ENCODE data around the gene C7.
"Not testable (repeated sequence)": the region's sequence is repeated elsewhere in the genome, so short reads cannot be mapped to it uniquely, and the experiment has no call there.

C7 gene

DNA sequence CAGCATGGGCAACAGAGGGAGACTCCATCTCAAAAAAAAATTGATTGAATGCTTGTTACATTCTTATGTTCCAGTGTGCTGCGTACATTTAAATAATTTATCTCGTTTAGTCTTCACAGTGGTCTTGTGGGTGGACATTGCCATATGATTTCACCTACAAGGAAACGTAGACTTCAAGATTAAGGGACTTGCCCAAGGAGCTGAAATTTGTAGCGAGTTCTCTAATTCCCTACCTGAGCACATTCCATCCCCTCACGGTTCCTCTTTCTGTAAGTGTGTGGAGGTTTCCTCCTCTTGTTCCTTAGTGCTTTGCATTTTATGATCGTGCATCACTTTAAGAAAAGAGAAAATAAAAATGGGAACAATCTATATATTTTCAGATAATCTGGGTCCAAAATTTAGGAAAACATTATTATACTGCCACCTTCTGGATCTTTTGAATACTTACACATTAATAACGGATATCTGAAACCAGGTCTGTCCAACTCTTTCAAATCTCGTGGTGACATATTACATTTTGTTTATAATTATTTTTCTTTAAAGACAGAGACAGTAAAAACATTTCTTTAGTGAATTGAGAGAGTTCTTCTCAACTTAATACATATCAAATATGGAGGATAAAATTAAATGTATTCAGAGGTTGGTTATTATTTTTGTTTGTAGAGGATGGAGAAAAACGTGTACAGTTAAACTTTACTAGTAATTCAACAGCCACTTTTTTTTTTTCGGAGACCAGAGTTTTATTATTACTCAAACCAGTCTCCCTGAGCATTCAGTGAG, 29.9 kb upstream of the C7 start:
- H3K4me3 ChIP-seq (ENCODE audit: low read depth, low read length): no peak overlapping the region
- H3K4me1 ChIP-seq (ENCODE audit: control insufficient read depth, insufficient read depth, low read length): no peaks in the 10 kb centered on the region
- no peaks in the 10 kb centered on the region for H3K9me3 ChIP-seq (ENCODE audit: control insufficient read depth, insufficient read depth, low read depth, low read length)
- TF ChIP-seq, protein P1, sequence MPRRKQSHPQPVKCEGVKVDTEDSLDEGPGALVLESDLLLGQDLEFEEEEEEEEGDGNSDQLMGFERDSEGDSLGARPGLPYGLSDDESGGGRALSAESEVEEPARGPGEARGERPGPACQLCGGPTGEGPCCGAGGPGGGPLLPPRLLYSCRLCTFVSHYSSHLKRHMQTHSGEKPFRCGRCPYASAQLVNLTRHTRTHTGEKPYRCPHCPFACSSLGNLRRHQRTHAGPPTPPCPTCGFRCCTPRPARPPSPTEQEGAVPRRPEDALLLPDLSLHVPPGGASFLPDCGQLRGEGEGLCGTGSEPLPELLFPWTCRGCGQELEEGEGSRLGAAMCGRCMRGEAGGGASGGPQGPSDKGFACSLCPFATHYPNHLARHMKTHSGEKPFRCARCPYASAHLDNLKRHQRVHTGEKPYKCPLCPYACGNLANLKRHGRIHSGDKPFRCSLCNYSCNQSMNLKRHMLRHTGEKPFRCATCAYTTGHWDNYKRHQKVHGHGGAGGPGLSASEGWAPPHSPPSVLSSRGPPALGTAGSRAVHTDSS (tag by site-specific recombination; IDR thresholded peaks at IDR 0.05): no peak
- TF ChIP-seq, protein P2, sequence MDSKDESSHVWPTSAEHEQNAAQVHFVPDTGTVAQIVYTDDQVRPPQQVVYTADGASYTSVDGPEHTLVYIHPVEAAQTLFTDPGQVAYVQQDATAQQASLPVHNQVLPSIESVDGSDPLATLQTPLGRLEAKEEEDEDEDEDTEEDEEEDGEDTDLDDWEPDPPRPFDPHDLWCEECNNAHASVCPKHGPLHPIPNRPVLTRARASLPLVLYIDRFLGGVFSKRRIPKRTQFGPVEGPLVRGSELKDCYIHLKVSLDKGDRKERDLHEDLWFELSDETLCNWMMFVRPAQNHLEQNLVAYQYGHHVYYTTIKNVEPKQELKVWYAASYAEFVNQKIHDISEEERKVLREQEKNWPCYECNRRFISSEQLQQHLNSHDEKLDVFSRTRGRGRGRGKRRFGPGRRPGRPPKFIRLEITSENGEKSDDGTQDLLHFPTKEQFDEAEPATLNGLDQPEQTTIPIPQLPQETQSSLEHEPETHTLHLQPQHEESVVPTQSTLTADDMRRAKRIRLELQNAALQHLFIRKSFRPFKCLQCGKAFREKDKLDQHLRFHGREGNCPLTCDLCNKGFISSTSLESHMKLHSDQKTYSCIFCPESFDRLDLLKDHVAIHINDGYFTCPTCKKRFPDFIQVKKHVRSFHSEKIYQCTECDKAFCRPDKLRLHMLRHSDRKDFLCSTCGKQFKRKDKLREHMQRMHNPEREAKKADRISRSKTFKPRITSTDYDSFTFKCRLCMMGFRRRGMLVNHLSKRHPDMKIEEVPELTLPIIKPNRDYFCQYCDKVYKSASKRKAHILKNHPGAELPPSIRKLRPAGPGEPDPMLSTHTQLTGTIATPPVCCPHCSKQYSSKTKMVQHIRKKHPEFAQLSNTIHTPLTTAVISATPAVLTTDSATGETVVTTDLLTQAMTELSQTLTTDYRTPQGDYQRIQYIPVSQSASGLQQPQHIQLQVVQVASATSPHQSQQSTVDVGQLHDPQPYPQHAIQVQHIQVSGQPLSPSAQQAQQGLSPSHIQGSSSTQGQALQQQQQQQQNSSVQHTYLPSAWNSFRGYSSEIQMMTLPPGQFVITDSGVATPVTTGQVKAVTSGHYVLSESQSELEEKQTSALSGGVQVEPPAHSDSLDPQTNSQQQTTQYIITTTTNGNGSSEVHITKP (tag by site-specific recombination; IDR thresholded peaks at IDR 0.05): peak; percentile 27; the same call in 1 of the 2 replicates
- TF ChIP-seq ZNF596 (tag by site-specific recombination; IDR thresholded peaks at IDR 0.05) (no peak), ZNF654 (tag by site-specific recombination; IDR thresholded peaks at IDR 0.05; ENCODE audit: low read depth) (peak; percentile 95)
- no peaks in the 10 kb centered on the region for H3K36me3 ChIP-seq (ENCODE audit: control insufficient read depth in 2 of 2, insufficient read depth in 1 of 2, low read length in 2 of 2)
- CTCF ChIA-PET: interaction anchor here (0.6 to 1.8 kb wide), 20 partner anchors 8 to 1421 kb away, joined by 3 to 6 read pairs (median 3); no protein-coding TSS in a partner anchor
- POLR2A ChIA-PET: no interaction called here
- H3K27ac ChIP-seq (ENCODE audit: extremely low read depth, low read depth, low read length): no peak overlapping the region

DNA sequence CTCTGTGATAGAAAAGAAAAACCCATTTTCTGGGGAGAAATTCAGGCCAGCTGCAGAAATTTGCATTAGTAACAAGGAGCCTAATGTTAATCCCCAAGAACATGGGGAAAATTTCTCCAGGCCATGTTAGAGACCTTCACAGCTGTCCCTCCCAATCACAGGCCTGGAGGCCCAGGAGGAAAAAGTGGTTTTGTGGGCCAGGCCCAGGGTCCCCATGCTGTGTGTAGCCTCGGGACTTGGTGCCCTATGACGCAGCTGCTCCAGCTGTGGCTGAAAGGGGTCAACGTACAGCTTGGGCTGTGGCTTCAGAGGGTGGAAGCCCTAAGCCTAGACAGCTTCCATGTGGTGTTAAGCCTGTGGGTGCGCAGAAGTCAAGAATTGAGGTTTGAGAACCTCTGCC, 27.0 kb upstream of the C7 start:
- H3K4me3 ChIP-seq (ENCODE audit: low read depth, low read length): no peak overlapping the region
- ChIA-PET POLR2A (no interaction called here), CTCF (no interaction called here)
- H3K36me3 ChIP-seq (ENCODE audit: control insufficient read depth in 2 of 2, insufficient read depth in 1 of 2, low read length in 2 of 2): no peaks in the 10 kb centered on the region
- H3K9me3 ChIP-seq (ENCODE audit: control insufficient read depth, insufficient read depth, low read depth, low read length): no peaks in the 10 kb centered on the region
- TF ChIP-seq, protein P3, sequence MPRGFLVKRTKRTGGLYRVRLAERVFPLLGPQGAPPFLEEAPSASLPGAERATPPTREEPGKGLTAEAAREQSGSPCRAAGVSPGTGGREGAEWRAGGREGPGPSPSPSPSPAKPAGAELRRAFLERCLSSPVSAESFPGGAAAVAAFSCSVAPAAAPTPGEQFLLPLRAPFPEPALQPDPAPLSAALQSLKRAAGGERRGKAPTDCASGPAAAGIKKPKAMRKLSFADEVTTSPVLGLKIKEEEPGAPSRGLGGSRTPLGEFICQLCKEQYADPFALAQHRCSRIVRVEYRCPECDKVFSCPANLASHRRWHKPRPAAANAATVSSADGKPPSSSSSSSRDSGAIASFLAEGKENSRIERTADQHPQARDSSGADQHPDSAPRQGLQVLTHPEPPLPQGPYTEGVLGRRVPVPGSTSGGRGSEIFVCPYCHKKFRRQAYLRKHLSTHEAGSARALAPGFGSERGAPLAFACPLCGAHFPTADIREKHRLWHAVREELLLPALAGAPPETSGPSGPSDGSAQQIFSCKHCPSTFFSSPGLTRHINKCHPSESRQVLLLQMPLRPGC (tag by site-specific recombination; IDR thresholded peaks at IDR 0.05): no peak
- peak; percentile 99 for TF ChIP-seq ZNF585B (tag by site-specific recombination; IDR thresholded peaks at IDR 0.05)
- no peak overlapping the region for H3K27ac ChIP-seq (ENCODE audit: extremely low read depth, low read depth, low read length)
- no peaks in the 10 kb centered on the region for H3K4me1 ChIP-seq (ENCODE audit: control insufficient read depth, insufficient read depth, low read length)

DNA sequence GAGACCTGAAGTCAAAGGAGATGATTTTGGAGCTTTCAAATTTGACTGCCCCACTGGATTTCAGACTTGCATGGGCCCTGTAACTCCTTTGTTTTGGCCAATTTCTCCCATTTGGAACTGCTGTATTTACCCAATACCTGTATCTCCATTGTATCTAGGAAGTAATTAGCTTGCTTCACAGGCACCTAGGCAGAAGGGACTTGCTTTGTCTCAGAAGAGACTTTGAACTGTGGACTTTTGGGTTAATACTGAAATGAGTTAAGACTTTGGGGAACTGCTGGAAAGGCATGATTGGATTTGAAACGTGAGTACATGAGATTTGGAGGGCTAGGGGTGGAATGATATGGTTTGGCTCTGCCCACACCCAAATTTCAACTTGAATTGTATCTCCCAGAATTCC, 26.2 kb upstream of the C7 start:
- POLR2A ChIA-PET; H3K36me3 ChIP-seq (ENCODE audit: control insufficient read depth in 2 of 2, insufficient read depth in 1 of 2, low read length in 2 of 2); CTCF ChIA-PET; H3K9me3 ChIP-seq (ENCODE audit: control insufficient read depth, insufficient read depth, low read depth, low read length); H3K4me1 ChIP-seq (ENCODE audit: control insufficient read depth, insufficient read depth, low read length); H3K4me3 ChIP-seq (ENCODE audit: low read depth, low read length); H3K27ac ChIP-seq (ENCODE audit: extremely low read depth, low read depth, low read length): not testable (repeated sequence)

DNA sequence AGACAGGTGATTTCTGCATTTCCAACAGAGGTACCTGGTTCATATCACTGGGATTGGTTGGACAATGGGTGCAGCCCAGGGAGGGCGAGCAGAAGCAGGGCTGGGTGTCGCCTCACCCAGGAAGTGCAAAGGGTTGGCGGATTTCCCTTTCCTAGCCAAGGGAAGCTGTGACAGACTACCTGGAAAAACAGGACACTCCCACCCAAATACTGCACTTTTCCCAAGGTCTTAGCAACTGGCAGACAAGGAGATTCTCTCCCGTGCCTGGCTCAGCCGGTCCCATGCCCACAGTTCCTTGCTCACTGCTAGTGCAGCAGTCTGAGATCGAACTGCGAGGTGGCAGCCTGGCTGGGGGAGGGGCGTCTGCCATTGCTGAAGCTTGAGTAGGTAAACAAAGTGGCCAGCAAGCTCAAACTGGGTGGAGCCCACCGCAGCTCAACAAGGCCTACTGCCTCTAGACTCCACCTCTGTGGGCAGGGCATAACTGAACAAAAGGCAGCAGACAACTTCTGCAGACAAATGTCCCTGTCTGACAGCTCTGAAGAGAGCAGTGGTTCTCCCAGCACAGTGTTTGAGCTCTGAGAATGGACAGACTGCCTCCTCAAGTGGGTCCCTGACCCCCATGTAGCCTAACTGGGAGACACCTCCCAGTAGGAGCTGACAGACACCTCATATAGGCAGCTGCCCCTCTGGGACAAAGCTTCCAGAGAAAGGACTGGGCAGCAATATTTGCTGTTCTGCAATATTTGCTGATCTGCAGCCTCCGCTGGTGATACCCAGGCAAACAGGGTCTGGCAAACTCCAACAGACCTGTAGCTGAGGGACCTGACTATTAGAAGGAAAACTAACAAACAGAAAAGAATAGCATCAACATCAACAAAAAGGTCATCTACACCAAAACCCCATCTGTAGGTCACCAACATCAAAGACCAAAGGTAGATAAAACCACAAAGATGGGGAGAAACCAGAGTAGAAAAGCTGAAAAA, 13.6 kb upstream of the C7 start:
- ChIA-PET CTCF (interaction anchor here (0.7 to 2.7 kb wide), 3 partner anchors 9 to 1335 kb away, joined by 3 to 9 read pairs (median 6); no protein-coding TSS in a partner anchor), POLR2A (interaction anchor here (0.6 kb wide), 1 partner anchor 97 kb away, joined by 4 read pairs; no protein-coding TSS in a partner anchor)
- TF ChIP-seq KLF1 (tag by site-specific recombination; IDR thresholded peaks at IDR 0.05): peak; percentile 25; the same call in 1 of the 2 replicates
- H3K4me1 ChIP-seq (ENCODE audit: control insufficient read depth, insufficient read depth, low read length); H3K9me3 ChIP-seq (ENCODE audit: control insufficient read depth, insufficient read depth, low read depth, low read length); H3K4me3 ChIP-seq (ENCODE audit: low read depth, low read length); H3K27ac ChIP-seq (ENCODE audit: extremely low read depth, low read depth, low read length); H3K36me3 ChIP-seq (ENCODE audit: control insufficient read depth in 2 of 2, insufficient read depth in 1 of 2, low read length in 2 of 2): not testable (repeated sequence)
